RWPE2 (cell line): ENCODE results near the gene PRF1.

ENCODE experiments used
- ATAC-seq: fragments of 200-7000 bp; cut with Tn5 transposase; 3 replicates; pipeline ENCODE4 v1.9.1; 2021; ENCODE audit warnings: low read depth
- DNase-seq: peaks from one replicate; pipeline ENCODE4 v3.0.0-alpha.2; 2020; ENCODE audit warnings: low spot score
- H3K27ac ChIP-seq: fragments of 450-650 bp; 2 replicates; pipeline ENCODE4 v1.5.1; 2017; ENCODE audit warnings: mild to moderate bottlenecking; ENCODE audit not compliant: poor library complexity, severe bottlenecking
- H3K27me3 ChIP-seq: fragments of 250-450 bp; sonication (Bioruptor Pico); 2 replicates; pipeline ENCODE4 v1.5.1; 2021; ENCODE audit warnings: mild to moderate bottlenecking, moderate library complexity; ENCODE audit not compliant: insufficient read depth, poor library complexity, severe bottlenecking
- H3K36me3 ChIP-seq: fragments of 250-450 bp; sonication (Bioruptor Pico); 2 replicates; pipeline ENCODE4 v1.5.1; 2020; ENCODE audit warnings: low read depth, mild to moderate bottlenecking, moderate library complexity
- H3K4me1 ChIP-seq: fragments of 250-450 bp; sonication (Bioruptor Pico); 2 replicates; pipeline ENCODE4 v1.5.1; 2021; ENCODE audit warnings: mild to moderate bottlenecking, moderate library complexity; ENCODE audit not compliant: insufficient read depth, poor library complexity, severe bottlenecking
- H3K4me3 ChIP-seq: fragments of 250-450 bp; sonication (Bioruptor Pico); 2 replicates; pipeline ENCODE4 v1.5.1; 2021; ENCODE audit warnings: mild to moderate bottlenecking, moderate library complexity; ENCODE audit not compliant: severe bottlenecking
- H3K9me3 ChIP-seq: fragments of 250-450 bp; sonication (Bioruptor Pico); 2 replicates; pipeline ENCODE4 v1.5.1; 2021; ENCODE audit warnings: mild to moderate bottlenecking, moderate library complexity; ENCODE audit not compliant: severe bottlenecking
- CTCF ChIP-seq: fragments of 450-650 bp; IDR thresholded peaks from one replicate; pipeline ENCODE4 v1.5.1; 2017; ENCODE audit warnings: mild to moderate bottlenecking, moderate library complexity; ENCODE audit not compliant: poor library complexity, severe bottlenecking

The PRF1 gene

GRCh38 chr10:70550459-70550858 lies 52.1 kb downstream of the PRF1 start:
- Histone ChIP-seq H3K9me3 (no peaks in the 10 kb centered on the region), H3K27ac (no peak overlapping the region), H3K4me1 (no peaks in the 10 kb centered on the region), H3K27me3 (no peaks in the 10 kb centered on the region), H3K36me3 (no peaks in the 10 kb centered on the region), H3K4me3 (no peak overlapping the region)
- TF ChIP-seq CTCF, result no peak
- ATAC-seq (no peak), DNase-seq (no peak)

- Histone ChIP-seq H3K36me3 (no peaks in the 10 kb centered on the region), H3K27me3 (no peaks in the 10 kb centered on the region), H3K27ac (no peak overlapping the region), H3K4me1 (no peaks in the 10 kb centered on the region), H3K4me3 (no peak overlapping the region), H3K9me3 (no peaks in the 10 kb centered on the region)
- TF ChIP-seq CTCF, result peak; percentile 89
- peak; percentile 80 for ATAC-seq
- DNase-seq, result no peak
Observed at GRCh38 chr10:70549962-70550458, 52.5 kb downstream of the PRF1 start.

GRCh38 chr10:70549351-70549961 lies 53.1 kb downstream of the PRF1 start:
- DNase-seq (no peak), ATAC-seq (peak; percentile 27; the same call in 2 of the 3 replicates)
- H3K27ac ChIP-seq, result no peak overlapping the region
- no peaks in the 10 kb centered on the region for H3K9me3 ChIP-seq
- no peak for TF ChIP-seq CTCF
- no peak overlapping the region for H3K4me3 ChIP-seq
- H3K36me3 ChIP-seq, result no peaks in the 10 kb centered on the region
- H3K4me1 ChIP-seq, result no peaks in the 10 kb centered on the region
- no peaks in the 10 kb centered on the region for H3K27me3 ChIP-seq
